WTC11 (cell line): ENCODE measurements around the gene SYT1.

Experiments
- CTCF ChIP-seq: fragments of 200-600 bp; IDR thresholded peaks from 2 replicates; pipeline ENCODE4 v1.8.0; 2022; ENCODE audit warnings: antibody characterized with exemption
- IRF2 ChIP-seq: sonication (generic); formaldehyde crosslinking; IDR thresholded peaks from 2 replicates; pipeline ENCODE4 v1.8.0; 2022; ENCODE audit warnings: low read depth, missing genetic modification reagents, borderline replicate concordance
- NFYB ChIP-seq: sonication (generic); formaldehyde crosslinking; conservative IDR thresholded peaks from 2 replicates; pipeline ENCODE4 v1.8.0; 2022; ENCODE audit warnings: low read depth, missing genetic modification reagents

- no peak for TF ChIP-seq CTCF
- TF ChIP-seq NFYB (CRISPR knock-in tag) = no peak
- TF ChIP-seq IRF2 = no peak
These were observed 452.7 kb downstream of the SYT1 start for GRCh38 chr12:79317179-79317847.
